Measurements from ENCODE around the gene ST14.
"Not testable (repeated sequence)": the region's sequence is repeated elsewhere in the genome, so short reads cannot be mapped to it uniquely, and the experiment has no call there.

ST14 gene

DNA sequence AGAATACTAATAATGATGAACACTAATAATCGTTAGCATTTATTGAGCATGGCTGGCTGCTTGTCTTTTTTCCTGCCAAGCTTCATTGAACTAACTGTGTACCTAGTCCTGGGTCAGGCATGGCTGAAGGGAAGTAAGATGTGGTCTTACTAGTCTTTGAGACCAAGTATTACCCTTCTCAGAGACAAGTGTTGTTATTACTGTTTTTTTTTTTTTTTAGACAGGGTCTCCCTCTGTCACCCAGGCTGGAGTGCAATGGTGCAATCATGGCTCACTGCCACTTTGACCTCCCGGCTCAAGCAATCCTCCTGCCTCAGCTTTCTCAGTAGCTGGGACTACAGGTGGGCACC is 4.6 kb downstream of the ST14 start:
- no peak for DNase-seq (ENCODE audit: low spot score)

DNA sequence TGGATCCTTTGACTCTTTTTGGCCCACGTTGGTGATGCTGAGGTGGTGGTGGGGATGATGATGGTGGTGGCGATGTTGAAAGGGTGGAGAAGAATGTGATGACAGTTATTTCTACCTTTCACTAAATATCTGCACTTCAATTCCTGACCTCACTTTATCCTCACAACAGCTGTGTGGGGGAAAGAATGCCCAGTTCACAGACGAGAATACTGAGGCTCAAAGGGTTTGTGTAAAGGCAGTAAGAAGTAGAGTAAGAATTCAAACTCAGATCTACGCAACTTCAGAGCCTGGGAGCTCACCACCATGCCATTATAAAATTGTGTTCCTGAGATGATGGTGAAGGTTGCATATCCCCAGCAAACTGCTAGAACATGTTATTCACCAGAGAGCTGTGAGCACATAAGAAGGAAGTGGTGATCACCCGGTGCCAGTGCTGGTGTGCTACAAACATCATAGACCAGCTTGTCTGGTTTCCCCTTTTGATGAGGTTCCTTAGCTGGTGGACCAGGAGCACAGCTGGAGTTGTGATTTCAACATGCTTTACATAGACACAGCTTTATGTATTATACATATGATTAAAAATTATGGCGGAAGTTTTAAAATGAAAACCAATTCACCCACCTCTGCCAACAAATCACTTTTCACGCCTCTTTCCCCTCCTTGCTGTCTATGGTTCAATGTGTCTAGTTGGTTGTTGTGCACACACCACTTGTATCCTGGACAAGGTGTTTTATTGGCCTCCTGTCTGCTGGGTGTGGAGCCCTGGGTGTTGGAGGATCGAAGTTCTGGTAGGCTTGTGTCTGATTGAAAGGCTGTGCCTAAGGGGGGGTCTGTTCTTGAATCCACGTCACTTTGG is 6.2 kb downstream of the ST14 start:
- no peak for DNase-seq (ENCODE audit: low spot score)

DNA sequence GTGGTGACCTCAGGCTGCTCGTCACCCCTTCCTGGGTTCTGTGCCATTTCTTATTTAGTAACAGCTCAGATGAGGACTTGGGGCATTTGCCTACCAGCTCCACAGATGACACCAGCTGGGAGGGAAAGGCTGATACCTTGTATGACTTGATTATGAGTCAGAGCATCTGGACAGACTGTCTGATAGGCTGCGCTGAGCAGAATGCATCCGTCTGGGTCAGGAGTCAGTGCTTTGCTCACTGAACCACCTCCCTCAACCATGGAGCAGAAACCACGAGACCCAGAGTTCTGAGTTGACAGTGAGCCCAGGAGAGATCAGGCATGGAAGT is 6.8 kb downstream of the ST14 start:
- no peak for DNase-seq (ENCODE audit: low spot score)

DNA sequence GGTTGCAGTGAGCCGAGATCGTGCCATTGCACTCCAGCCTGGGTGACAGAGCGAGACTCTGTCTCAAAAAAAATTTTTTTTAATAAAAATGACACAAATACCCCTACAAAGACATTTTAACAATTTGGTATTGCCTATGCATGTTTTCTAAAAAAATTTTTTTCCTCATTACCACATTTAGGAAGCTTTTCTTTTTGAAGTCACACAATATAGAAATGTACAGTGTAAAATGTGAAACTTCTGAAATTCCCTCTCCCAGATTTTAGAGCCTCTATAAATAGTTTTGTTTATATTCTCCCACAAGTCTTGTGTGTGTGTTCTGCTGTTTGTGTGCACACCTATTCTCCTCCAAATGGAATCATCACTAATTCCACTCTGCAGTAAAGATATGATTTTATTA is 7.6 kb downstream of the ST14 start:
- DNase-seq (ENCODE audit: low spot score), result no peak

GRCh38 chr11:130168105-130168504 is 8.5 kb downstream of the ST14 start:
- no peak for DNase-seq (ENCODE audit: low spot score)

GRCh38 chr11:130170345-130170744 is 10.8 kb downstream of the ST14 start:
- no peak for DNase-seq (ENCODE audit: low spot score)

- DNase-seq (ENCODE audit: low spot score), result no peak
Observed at GRCh38 chr11:130171534-130171933, 12.0 kb downstream of the ST14 start.

- not testable (repeated sequence) for DNase-seq (ENCODE audit: low spot score)
Observed at GRCh38 chr11:130172001-130172400, 12.4 kb downstream of the ST14 start.

DNA sequence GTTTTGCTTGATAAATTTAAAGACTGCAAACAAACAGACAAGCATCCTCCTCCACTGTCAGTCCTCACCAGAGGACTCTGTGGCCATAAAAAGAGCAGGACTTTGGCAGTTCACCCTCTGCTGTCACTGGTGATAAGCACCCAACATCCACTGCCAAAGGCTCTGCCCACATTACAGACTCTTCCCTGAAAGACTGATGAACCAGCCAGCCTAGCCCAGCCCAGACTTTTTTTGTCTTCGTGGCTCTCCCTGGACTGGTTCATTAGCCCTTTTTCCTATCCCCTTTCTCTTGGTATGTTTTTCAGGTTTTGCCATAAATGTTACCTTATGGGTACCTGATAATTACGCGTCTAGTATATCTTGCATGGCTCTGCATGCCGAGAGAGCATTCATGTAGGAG is 15.1 kb downstream of the ST14 start:
- no peak for DNase-seq (ENCODE audit: low spot score)

- no peak for DNase-seq (ENCODE audit: low spot score)
Observed at GRCh38 chr11:130175898-130176297, 16.3 kb downstream of the ST14 start.

DNA sequence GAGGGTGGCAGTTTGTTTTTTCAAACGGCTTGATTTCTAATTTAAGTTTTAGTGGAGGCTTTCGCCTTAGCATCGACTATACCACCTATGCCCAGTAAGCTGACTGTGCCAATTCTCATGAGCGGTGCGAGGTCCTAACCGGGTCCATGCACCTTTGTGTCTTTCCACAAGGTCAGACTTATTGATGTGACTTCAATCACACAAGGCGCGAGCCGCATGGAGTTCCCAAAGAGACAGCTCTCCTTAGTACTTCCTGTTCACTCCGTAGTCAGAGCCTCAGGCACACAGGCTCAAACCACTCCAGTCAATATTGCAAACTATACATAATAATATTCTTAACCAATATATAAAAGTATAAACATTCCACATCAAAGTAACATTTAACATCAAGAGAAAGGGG is 18.2 kb downstream of the ST14 start:
- no peak for DNase-seq (ENCODE audit: low spot score)

DNA sequence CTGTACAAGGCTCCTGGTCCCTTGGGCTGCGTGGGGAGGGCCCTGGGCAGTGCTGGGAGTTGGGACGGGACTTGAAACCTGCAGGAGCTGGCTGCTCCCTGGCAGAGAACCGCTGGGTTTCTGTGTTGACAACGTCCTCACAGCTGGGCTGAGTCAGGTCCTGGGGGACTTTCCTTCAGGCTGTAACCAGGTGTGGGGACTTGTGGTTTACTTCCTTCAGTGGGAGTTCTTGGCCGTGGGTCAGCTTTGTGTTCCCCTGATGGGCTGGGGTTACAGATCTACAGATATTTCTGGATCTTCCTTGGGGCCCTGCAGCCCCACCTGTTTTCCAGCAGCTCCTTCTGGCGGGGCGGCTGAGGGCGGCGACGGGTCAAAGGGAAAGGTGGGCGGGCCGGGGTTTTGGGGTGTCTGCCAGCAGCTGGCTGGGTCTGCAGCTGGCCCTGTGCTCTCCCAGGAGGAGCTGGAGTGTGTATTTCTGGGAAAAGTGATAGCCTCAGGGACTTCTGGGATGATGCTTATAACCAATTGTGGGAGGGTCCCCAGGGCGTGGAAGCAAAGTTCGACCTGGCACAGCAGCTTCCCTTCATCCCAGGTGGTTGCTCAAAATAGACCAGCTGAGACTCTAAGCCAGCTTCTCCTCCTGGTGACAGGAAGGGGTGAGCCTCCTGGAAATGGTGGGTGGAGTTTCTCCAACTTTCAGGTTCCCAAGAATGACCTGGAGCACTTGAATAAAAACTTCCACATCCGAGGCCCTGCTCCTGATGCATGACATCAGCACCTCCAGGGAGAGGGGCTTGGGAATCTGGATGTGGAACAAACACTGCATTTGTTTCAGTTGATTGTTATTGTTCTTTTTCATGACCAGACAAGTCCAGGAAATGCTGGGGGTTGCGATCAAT is 19.1 kb downstream of the ST14 start:
- no peak for DNase-seq (ENCODE audit: low spot score)

DNA sequence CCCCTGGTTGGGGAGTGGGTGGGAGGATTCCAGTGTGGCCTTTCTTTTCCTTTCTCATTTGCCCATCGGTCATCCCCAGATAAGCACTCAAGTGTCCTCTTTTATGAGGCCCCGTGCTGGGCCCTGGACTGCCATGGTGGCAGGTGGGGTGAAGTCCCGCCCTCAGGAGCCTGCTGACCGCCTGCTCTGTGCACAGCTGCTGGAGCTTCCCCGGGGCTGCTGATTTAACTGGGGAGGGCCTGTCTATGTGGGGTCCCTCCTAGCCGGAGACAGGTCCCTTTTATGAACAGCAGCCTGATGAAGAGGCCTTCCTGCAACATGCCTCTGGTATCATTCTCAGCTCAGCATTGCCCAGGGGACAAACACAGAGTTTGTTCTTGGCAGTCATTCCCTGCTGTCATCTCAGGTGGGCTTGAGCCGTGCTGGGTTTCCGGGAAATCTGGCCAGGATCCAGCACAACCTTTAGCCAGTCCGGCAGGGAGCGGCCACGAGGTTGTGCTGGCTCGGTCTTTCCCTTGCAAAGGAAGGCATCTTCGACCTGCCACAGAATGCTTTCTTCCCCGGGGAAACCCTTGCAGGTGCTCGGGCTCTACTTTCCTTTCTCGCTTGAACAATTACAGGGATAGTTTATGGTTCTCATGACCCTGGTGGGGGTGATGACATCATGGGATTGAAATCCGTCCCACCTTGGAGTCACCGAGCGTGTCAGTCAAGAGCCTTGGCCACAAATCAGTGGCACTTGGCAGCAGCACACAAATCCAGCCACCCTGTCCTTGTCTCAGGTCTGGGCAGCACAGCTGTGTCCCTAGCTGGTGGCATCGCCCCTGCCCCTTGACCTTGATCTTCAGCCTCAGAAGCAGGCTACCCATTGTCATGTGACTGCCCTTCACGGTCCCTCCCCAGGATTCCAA is 20.1 kb downstream of the ST14 start:
- DNase-seq (ENCODE audit: low spot score), result no peak

DNA sequence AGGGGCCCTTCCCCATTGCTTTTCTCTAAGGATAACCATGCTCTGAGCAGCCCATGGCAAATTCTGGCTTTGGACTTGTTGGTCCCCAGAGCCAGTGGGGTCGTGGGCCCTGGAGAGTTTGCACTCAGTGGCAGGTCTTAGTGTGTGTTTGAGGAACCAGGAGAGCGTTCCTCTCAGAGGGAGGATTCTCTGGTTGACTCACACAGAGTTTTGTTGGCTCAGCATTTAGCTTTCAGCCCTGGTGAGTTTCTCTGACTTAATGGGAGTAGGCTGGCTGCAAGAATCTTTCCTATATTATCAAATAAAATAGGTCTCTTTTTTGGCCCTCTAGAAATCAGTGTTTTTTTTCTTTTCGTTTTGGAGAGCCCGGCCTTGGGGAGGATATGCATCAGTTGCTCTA is 20.9 kb downstream of the ST14 start:
- DNase-seq (ENCODE audit: low spot score), result no peak

DNA sequence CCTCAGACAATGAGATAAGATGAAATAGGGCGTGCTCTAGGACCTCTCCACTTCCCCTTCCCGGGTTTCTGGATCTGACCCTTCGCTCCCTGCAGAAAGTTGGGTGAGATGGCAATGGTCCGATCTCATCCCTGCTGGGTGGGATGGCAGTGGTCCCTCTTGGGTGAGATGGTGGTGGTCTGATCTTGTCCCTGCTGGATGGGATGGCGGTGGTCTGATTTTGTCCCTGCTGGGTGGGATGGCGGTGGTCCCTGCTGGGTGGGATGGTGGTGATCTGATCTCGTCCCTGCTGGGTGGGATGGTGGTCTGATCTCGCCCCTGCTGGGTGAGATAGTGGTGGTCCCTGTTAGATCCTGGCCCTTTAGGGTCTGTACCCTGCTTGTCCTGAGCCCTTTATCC is 21.3 kb downstream of the ST14 start:
- DNase-seq (ENCODE audit: low spot score), result no peak

GRCh38 chr11:130181295-130182272 is 22.0 kb downstream of the ST14 start:
- peak; percentile 59 for DNase-seq (ENCODE audit: low spot score)

GRCh38 chr11:130183878-130184610 is 24.5 kb downstream of the ST14 start:
- DNase-seq (ENCODE audit: low spot score), result no peak

DNA sequence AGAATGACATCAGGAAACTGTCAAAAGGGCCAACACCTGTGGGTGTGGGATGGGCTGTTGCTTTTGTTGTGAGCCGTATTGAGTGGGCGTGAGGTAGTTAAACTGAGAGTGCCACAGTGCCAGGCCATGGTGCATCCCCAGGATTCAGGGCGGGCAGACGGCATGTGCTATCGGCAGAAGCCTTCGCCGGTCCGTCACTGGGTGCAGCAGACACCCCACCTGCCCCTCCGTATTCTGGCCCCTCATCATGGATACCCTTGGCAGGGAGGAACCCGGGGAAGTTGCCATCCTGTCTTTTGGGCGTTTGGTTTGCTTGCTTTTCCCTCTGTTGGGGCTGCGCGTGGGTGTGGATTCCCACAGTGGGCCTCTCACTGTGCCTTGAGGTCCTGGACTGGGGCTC is 27.5 kb downstream of the ST14 start:
- no peak for DNase-seq (ENCODE audit: low spot score)

- DNase-seq (ENCODE audit: low spot score), result no peak
Observed at GRCh38 chr11:130188047-130188446, 28.5 kb downstream of the ST14 start.

DNA sequence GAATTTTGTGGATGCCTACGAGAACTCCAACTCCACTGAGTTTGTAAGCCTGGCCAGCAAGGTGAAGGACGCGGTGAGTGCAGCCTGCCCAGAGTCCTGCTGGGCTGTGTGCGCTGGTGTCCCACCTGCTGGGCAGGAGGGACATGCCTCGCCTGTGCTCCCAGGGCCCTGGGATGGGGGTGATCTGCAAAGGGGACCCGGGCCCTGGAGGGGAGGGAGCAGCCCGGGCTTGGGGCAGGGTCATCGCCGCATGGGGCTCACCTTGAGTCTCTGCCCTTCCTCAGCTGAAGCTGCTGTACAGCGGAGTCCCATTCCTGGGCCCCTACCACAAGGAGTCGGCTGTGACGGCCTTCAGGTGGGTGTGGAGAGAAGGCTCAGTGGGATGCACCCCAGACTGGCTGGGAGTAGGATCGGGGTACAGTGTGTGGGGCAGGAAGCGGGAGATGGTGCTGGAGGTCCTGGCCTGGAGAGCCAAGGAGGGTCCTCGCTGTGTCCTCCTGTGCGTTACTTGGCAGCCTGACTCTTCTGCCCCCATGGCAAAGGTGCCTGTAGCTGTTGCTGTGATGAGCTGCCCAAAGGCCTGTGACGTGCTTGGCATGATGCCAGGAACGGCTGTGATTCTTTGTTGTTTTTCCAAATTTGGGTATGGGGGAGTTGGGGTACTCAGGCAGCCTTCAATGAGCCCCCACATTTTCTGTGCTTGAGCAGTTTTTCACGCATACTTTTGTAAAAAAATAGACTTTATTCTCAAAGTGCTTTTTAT is 29.2 kb downstream of the ST14 start:
- DNase-seq (ENCODE audit: low spot score), result no peak
